Stimulated activated naive CD4-positive, alpha-beta T cell (primary cell): Measurements from ENCODE around the gene NRCAM.
"Not testable (repeated sequence)": the region's sequence is repeated elsewhere in the genome, so short reads cannot be mapped to it uniquely, and the experiment has no call there.

Experiments used
- DNase-seq, 6 experiments: peaks; one replicate each; lab custom pipeline; 2025; lab: John Stamatoyannopoulos, UW

NRCAM gene

DNA sequence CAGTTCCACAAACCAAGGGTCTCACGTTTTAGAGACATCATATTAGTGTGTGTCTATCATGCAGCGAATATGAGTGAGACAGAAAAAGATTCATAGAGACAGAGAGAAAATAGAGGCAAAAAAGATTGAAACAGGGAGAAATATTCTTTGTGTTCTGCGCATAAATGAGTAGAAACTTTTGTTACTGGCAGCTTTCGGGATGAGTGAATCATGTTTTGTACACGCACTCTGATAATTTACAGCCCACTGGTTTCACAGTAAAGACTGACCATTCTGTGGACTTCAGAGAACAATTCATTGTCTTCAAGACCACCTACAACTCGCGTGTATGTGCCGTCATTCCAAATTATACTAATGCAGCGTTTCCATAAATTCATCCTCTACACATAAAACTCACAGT, 60.2 kb downstream of the NRCAM start:
- DNase-seq = no peak

DNA sequence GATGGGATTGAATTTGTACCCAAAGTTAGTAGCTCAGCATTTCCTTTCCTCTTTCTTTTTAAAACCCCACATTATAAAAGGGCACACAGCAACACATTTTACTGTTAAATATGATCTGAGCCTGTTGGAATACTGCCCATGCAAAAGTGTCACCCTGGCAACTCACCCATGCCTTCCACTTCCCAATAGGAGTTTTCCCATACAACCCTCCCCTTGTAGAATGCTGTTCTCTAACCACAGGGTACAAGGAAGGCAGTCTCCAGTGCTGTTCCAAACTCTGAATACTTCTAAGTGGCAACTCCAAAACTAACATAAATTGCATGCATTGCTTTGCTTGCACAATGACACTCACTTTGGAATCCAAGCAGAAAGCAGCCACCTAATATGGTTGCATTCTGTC, 60.8 kb downstream of the NRCAM start:
- DNase-seq = no peak

DNA sequence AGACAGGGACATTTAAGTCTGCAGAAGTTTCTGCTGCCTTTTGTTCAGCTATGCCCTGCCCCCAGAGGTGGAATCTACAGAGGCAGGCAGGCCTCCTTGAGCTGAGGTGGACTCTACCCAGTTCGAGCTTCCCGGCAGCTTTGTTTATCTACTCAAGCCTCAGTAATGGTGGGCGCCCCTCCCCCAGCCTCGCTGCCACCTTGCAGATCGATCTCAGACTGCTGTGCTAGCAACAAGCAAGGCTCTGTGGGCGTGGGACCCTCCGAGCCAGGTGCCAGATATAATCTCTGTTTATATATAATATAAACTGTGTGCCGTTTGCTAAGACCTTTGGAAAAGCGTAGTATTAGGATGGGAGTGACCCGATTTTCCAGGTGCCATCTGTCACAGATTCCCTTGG, 63.1 kb downstream of the NRCAM start:
- DNase-seq = not testable (repeated sequence)

DNA sequence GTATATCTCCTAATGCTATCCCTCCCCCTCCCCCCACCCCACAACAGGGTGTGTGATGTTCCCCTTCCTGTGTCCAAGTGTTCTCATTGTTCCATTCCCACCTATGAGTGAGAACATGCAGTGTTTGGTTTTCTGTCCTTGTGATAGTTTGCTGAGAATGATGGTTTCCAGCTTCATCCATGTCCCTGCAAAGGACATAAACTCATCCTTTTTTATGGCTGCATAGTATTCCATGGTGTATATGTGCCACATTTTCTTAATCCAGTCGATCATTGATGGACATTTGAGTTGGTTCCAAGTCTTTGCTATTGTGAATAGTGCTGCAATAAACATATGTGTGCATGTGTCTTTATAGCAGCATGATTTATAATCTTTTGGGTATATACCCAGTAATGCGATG, 68.5 kb downstream of the NRCAM start:
- not testable (repeated sequence) for DNase-seq

DNA sequence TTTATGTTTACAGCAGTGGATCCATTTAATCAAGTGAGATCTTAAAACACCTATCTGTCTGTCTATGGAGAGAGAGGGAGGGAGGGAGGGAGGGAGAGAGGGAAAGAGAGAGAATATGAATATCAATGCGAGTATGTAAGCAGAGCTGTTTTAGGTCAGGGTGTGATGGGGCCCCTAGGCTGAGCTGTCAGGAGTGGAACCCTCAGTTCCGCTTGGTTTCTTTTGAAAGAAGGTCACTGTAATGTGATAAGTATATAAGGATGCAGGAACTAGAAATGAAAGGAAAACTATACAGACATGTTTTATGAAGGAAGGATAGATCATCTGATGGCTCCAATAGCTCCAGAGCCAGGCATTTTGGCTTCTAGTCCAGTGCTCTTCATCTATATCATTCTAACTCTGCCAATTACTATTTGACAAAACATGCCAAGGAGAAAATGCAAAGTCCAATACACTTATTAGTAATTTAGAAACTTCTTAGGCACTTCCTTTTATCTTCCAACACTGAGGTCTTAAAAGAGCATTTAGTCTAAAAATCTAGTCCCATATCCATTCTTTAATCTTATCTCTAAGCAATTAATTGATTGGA, 70.3 kb downstream of the NRCAM start:
- no peak for DNase-seq

DNA sequence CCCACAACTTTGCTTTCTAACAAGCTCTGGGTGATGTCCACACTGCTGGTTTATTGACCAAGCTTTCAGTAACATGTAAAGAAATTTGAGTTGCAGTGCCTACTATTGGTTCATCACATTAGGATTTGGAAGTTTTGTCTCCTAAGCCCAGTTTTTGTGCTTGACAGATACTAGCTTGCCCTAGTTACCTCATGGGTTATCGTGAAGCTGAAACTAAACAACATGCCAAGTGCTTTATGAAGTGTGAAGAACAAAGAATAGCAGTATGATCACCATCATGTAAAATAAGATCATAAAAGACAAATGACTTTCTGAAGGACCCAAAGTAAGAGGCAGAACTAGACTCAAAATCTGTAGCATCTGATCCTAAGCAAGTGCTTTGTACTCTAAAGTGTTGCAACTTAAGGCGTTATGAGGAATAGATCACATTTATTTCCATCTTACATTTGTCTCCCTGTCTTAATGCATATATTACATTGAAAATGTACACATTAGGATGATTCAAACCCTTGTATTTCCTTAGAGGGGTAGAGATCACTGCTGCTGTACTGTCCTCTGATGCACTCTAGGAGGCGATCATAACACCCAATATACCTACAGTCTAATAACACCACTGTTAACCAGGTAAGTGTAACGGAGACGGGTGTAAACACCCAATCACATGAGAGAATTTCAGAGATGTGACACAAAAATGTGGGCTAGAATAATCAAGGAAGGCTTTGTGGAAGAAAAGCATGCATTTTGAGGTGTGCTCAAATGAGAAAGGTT, 71.3 kb downstream of the NRCAM start:
- no peak for DNase-seq

DNA sequence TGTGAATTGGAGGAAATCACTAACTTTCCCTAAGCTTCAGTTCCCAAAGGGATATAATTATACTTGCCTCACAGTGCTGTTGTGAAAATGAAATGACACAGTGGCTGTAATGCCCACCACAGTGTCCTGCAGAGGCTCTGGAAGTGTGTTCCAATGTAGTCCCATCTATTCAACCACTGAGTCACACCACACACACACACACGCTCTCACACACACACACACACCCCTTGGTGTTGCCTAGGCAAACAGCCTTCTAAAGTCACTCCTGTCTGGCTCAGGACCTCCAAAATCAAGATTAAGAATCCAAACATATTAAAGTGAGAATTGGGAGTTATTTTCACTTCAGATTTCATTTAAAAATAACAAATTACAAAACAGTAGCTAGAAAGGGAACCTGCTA, 73.3 kb downstream of the NRCAM start:
- DNase-seq = no peak

DNA sequence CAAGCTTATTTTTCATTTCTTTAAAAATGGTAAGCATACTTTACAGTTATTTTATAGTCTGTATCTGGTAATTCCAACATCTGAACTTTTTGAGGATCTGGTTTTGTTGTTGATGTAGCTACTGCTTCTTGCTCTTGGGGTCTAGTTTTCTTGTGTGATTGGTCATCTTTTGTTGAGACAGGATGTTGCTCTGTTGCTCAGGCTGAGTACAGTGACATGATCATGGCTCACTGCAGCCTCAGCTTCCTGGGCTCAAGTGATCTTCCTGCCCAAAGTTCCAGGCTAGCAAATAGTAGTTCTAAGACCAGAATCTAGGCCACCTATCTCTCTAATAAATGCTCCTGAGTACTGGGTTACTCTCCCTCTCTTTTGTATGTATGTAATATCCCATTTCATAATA, 75.7 kb downstream of the NRCAM start:
- DNase-seq = no peak

DNA sequence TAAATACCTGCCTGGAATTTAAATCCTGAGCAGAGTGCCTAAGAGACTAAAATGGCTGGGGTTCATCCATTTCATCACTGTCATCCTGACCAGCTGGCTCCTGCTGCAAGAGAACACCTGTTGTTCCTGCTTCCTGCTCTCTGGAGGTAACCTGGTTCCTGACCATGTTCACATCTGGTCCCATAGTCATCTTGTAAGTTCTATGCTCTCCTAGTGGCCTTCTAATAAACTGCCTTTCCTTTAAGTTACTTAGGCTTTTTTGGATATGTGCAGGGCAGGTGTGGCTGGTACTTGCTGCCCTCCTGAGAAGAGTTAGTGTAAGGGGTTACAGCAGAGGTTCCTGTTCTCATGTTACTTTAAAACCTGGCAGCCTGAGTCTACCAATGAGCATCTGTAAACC, 80.0 kb downstream of the NRCAM start:
- DNase-seq = no peak

DNA sequence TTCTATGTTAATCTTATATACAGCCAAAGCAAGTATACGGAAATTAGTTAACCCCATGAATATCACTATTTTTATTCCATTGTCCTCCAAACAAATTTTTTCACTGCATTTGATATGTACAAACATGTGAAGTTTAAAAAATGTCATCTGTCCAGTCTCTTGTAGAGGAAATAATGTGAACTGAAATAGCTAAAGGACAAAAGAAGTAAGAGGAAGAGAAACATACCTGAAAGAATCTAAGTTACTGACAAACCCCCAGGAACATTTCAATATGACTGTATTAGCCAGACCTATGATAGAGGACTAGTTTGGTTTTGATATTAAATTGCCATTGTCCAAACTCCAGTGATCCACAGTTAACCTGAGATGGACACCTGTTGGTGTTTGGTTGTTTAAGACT, 80.6 kb downstream of the NRCAM start:
- DNase-seq = no peak

DNA sequence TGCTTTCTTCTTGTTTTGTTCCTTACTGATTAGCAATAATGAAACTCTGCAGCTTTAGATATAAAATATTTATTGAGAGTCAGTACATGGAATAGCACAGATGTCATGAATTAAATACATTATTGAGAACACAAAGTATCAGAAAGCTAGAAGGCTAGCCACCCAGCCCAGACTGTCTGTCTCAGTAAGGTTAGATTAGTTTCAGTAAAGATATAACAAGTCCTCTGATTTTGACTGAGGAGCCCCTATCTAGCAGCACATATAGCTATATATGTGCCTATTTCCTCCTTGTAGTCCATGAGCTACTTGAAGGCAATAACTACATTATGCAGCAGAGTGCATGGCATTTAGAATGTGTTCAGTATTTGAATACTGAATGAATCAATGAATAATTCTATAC, 81.3 kb downstream of the NRCAM start:
- no peak for DNase-seq

DNA sequence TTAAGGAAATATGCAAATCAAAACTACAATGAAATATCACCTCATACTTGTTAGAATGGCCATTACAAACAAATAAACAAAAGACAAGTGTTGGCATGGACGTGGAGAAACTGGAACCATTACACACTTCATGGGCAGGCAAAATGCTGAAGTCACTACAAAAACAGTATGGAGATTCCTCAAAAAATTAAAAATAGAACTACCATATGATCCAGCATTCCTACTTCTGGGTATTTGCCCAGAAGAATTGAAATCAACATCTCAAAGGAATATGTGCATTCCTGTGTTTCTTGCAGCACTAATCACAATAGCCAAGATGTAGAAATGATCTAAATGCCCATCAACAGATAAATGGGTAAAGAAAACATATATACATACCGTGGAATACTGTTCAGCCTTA, 83.6 kb downstream of the NRCAM start:
- DNase-seq = no peak

DNA sequence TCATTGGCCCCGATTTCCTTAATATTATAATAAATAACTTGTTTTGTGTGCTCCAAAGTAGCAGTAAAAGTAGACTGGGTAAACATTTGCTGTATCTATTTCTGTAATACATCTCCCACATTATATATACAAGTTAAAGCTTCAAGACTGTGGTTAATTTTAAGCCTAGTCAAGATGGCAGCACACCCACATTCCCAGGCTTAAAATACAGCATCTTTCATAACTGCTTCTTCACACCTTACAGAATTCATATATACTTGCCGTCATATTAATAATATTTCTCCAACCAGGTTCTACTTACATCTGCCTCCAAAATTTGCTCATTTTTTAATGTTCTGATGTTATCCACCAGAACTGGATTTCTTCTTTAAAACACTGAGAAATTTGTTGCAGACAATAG, 85.6 kb downstream of the NRCAM start:
- no peak for DNase-seq

DNA sequence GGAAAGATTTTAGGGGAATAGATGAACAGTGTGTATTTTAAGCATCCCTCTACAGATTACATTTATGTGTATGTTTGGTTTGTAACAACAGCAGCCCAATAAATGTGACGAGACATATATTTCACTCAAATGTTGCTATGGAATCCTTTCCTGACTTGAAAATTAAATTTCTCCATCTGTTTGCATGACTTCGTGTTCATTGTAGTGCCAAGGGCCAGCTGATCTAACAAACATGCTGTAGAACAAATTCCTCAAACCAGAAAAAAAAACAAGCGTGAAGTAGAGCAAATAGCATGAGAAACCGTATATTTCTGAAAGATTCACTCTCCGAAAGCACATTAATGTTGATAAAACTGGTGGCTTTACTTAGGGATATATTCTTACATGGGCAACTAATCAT, 87.8 kb downstream of the NRCAM start:
- DNase-seq = no peak

DNA sequence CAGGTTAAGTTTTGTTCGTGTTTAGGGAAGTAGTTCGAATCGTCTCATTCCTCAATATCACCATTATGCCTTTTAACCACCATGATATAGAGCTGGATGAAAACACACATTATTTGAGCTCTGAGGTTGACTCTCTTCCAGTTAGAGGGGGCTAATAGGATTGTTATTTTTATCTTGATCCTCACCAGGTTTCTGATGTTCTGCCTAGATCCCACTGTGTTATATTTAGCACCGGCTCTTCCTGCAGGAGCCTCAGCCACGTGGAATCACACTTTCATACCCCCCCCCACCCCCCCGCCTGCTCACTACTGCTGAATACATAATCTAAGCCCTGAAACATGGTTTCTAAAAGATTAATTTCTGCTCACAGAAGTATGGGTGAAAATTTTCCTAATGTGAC, 88.3 kb downstream of the NRCAM start:
- DNase-seq = no peak

DNA sequence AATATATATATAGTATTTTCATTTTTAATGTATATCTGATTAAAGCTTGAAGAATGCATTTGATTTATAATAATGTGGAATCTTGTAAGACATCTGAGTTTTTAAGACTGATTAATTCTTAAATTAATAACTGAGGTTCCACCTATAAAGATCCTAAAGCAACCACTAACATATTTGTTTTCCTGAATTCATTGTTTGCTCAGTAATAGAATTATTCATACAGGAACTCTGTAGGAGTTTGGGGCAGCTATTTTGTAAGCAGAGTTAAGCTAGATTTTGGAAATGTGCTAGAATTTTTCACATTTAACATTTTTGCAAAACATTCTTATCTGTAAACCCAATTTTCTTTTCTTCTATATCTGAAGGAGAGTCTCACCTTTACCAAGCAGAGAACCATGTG, 88.9 kb downstream of the NRCAM start:
- no peak for DNase-seq

DNA sequence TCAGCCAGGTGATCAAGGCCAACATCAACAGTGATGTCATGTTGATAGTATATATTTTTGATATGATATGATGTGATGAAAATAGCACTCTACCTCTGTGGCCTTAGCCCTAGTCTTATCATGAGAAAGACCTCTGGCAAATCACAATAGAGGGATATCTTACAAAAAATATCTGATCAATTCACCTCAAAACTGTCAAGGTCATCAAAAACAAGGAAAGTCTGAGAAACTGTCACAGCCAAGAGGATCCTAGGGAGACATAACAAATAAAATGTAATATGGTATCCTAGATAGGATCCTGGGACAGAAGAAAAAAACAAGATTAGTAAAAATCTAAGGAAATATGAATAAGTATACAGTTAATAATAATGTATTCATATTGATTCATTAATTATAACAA, 92.6 kb downstream of the NRCAM start:
- no peak for DNase-seq

DNA sequence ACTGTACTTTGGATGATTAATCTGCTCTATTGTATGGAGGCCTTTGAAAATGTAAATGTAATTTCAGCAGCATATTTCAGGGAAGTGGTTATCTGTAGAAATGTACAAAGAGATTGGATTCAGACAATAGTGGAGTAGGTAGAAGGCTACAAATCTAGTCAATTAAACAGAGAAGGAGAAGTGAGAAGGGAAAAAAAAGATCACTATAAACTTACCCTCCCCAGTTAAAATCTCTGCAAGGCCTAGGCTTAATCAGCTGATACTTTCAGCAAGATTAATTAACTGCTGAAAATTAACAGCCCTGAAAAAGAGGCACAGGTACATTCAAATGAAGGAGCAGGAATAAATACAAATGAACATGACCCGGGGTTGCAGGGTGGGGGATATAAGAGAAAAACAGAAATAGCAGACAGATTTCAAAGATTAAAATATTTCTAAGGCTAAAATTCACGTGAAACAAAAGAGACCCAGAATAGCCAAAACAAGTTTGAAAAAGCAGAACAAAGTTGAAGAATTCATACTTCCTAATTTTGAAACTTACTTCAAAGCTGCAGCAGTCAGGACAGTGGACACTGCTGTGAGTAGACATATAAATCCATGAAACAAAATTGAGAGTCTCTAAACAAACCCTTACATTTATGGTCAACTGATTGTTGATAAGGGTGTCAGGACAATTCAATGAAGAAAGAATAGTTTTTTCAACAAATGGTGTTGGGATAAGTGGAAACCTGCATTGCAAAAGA, 96.0 kb downstream of the NRCAM start:
- DNase-seq = no peak

DNA sequence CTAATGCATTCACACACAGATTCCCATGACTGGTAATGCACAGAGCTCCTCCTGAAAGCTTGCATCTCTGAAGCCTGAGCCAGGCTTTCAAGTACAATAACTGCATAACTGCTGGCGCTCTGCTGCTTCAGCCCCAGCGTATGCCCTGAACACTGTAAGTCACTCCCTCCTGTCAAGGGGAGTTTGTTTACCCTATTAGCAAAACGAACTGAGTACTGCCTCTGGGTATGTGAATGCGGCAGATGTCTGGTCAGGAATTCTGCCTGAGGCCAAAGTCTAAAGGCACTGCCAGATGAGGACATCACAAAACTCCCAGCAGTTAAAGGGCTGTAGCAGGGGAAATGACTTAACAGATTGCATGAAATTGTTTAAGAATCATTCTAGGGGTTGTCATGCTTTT, 97.7 kb downstream of the NRCAM start:
- no peak for DNase-seq

DNA sequence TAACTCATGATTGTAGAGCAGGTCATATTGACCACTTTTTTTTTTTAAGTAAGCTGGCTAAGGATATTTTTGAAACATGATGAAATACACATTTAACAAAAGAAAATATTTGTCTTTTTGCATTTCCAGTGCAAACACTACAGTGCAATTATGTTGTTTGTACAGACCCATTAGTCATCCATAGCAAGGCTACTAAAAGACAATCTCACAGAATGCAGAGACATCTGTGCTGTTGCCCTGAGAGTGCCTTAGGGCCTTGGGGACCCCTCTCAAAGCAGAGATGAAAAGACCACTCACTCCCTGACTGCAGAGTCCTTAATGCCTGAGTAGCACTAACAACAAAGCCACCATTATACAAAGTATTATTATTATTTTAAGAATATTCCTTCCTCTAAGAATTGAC, 104.5 kb downstream of the NRCAM start:
- no peak for DNase-seq

DNA sequence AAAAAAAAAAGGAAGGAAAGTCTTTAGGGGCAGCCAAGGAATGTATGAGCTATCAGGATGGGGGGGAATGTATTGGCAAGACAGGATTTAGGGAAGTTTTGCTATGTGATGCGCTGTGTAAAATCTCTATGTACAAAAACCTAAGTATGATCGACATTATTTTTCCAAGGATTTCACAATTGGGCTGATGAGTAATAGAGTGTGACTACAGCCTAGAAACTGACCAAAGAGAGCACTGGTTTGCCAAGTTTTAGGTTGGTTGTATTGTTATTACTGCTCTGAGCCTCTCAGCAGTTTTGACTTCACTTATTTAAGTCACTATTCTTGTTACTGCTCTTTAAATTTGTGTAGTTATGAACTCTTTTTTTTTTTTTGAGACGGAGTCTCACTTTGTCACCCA, 107.3 kb downstream of the NRCAM start:
- no peak for DNase-seq

DNA sequence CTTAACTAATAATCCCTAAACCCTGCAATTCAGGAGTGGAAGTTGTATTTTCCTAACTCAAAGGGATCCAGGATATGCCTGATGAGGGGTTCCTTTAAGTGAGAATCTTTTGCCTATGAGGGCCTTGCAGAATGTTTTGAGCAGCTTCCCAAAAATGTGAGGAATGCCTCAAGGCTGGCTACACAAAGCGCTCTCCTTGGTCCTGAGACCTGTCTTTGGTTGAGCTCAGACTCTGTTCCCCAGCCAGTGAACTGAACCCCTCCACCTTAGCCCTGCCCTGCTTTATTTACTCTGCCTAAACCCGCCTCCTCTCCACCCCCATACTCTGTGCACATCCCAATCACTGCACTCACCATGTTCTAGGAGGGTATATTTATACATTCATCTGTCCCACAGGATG, 108.6 kb downstream of the NRCAM start:
- no peak for DNase-seq

DNA sequence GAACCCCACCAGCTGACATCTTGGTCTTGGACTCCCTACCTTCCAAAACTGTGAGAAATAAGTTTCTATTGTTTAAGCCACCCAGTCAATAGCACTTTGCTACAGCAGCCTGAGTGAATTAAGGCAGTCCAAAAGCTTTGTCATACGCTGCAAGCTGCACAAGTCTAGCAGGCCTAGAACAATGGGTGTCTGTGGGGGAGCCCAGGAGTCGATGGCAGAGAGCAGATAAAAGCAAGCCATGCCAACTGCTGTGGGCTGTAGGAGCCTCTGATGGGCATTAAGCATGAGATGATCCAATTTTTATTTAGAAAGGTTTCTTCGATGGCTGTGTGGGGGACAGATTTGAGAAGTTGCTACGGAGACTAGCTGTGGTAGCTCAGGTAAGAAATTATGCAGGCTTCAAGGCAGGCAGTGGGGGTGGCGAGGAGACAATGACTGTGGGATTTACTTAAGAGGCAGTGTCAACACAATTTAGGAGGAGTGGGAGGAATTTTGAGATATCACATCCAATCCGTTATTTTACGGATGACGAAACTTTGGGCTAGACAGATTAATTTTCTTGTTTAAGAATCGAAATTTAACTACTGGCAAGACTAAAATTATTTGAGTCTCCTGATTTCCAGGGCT, 110.4 kb downstream of the NRCAM start:
- DNase-seq = no peak
